Esophagus squamous epithelium (tissue), 4 donors: ENCODE data around the gene ALOX5.

Experiments used
- POLR2A ChIP-seq, 4 donors: fragments of 450-650 bp; IDR thresholded peaks; one replicate each; pipeline ENCODE4 v1.6.1; 2017; ENCODE audit warnings: antibody characterized with exemption in 4 of 4, mild to moderate bottlenecking in 4 of 4, moderate library complexity in 3 of 4
- TF ChIP-seq, protein P1 (sequence below), 6 experiments: fragments of 450-650 bp in 4 of 6; fragments of 200-600 bp in 2 of 6; sonication (generic) in 2 of 6; IDR thresholded peaks; one replicate each; pipeline ENCODE4 v1.5.1; 2016 to 2019; ENCODE audit warnings: antibody characterized with exemption in 6 of 6, mild to moderate bottlenecking in 4 of 6, moderate library complexity in 4 of 6

GRCh38 chr10:45418849-45419675 lies 45.0 kb downstream of the ALOX5 start:
- peak in 2 of 4 donors; percentile 40 to 56 for TF ChIP-seq POLR2A (IDR thresholded peaks at IDR 0.05)
- TF ChIP-seq, protein P1, sequence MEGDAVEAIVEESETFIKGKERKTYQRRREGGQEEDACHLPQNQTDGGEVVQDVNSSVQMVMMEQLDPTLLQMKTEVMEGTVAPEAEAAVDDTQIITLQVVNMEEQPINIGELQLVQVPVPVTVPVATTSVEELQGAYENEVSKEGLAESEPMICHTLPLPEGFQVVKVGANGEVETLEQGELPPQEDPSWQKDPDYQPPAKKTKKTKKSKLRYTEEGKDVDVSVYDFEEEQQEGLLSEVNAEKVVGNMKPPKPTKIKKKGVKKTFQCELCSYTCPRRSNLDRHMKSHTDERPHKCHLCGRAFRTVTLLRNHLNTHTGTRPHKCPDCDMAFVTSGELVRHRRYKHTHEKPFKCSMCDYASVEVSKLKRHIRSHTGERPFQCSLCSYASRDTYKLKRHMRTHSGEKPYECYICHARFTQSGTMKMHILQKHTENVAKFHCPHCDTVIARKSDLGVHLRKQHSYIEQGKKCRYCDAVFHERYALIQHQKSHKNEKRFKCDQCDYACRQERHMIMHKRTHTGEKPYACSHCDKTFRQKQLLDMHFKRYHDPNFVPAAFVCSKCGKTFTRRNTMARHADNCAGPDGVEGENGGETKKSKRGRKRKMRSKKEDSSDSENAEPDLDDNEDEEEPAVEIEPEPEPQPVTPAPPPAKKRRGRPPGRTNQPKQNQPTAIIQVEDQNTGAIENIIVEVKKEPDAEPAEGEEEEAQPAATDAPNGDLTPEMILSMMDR (IDR thresholded peaks at IDR 0.05), result no peak
